CD4-positive, alpha-beta T cell treated with Interferon alpha-2 for 1 hour (primary cell): ENCODE data around the gene PCSK2.
A peak's percentile ranks its signal among the peaks of the same experiment; 100 is the strongest.

ENCODE experiments used
- DNase-seq, 2 donors: peaks; one replicate each; pipeline ENCODE4 v3.0.0-alpha.2; 2020 to 2022

The PCSK2 gene

DNA sequence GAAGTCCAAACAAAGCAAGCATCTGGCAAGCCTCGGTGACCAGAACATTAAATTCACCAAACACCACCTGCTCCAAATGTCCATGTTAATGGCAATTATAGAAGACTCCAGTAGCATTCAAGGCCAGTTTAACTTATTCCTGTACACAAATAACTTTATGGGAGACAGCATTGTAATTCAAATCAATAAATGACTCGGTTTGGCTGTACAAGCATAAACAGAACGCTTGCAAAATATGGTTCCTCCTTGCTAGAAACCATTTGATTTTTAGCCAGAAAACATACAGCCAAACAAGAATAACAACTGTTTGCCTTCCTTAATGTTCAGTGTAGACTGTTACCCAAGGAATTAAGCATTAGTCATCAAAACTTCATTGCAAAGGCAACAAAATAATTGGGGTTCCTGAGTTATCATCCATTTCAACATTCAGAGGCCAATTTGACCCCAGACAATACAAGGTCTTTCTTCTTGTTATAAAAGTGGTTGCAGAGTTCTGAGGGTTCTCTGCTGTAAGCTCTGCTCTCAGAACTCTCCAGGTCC lies 179.3 kb downstream of the PCSK2 start:
- DNase-seq = no peak

DNA sequence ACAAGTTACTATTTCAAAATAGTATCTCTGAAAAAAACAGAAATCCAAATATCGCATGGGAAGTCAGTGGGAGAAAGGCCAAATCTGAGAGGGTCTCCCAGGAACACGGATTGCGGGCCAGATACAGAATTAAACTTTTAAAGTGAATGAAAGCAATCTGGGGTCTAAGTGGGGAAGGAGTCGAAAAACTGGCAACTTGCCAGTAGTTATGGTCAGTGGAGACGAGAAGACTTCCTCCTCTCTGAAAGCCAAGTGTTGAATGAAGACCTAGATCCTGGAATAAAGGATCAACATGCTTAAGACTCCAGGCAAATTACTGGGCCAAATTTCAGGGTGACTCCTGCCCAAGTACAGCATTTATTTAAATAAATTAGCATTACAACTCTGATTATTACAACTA lies 180.7 kb downstream of the PCSK2 start:
- no peak for DNase-seq

DNA sequence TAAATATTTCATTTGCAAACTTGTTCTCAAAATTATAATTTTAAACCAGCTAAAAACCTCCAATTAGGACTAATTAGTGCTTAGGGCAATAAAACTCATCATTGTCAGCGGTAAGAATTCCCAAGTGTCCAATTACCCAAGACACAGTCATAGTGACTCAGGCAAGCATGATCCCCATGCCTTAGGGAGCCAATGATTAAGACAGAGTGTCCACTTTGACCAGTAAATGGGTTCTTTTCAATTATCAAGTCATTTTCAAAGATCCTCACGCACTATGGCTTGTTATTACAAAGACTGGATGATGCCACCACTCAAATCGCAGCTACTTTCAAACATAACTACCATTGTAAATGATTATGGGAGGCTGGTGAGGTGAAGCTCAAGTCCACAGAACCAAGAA lies 190.4 kb downstream of the PCSK2 start:
- DNase-seq = no peak

DNA sequence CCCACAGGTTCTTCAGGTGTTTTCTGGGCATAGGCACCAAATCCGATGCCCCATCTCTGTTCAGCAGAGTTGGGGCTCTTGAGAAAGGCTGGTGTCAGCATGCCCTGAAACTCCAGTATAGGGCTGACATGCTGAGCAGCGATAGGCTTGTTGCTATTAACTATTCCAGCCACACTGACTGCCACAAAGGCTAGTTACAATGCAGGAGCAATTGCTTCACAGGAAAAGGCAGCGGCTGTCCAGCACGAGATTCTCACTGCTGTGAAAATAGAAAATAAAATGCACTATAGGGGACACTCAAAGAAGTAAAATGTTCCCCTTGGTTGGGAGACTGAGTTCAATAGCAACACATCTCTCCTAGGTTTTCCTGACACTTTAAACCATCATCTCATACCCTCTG lies 191.9 kb downstream of the PCSK2 start:
- DNase-seq = no peak

DNA sequence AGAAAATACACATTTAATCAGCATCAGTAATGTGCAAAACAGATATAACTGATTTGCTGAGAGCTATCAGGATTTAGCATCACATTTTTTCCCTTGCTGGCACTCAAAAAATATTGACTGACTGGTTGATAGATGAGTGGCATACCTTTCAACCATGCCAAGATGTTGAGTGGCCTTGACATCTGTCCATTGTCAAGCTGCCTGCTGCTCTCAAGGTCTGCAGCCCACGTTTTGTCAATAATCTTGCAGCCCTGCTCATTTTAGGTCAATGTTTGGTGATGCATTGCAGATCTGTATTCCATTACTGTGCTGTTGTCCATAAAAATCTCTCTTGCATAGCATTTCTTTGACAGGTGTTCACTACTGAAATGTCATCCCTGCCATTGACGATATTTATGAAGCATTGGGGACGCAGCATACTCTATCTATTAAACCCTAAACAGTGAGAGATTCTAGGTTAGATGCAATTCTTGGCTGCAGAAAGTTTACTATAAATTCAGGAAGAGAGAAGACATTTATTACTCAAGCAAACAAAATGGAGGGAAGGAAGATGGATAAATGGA lies 192.7 kb downstream of the PCSK2 start:
- DNase-seq = no peak

DNA sequence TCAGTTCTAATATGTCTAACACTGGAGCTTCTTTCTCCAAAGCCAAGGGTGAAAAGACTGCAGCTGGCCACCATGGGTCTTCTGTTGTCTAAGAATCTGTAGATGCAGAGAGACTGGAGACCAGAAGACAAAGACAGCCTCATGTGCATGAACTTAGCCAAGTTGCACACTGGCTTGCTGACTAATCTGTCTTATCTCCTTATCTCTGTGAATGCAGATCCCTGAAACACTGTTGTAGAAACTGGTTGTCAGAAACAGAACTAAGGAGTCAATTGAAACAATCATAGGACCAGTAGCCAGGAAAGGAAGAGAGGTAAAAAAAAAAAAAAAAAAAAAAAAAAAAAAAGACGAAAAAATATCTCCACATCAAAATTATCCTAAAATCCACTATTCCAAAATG lies 194.7 kb downstream of the PCSK2 start:
- DNase-seq = no peak

DNA sequence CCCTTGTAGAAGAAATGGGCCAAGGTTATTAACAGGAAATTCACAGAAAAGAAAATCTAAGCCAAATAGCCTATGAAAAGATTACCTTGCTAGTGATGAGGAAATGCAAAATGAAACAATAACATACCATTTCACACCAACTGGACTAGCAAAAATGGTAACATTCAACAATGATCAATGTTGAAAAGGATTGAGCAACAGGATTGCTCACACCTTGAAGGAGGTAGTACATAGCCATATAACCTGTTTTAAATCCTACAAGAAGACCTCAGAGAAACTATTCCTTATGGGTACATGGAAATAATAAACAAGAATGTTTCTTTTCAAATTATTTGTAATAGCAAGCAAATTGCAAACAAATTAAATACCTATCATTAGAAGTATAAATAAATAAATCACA lies 196.9 kb downstream of the PCSK2 start:
- DNase-seq = no peak

DNA sequence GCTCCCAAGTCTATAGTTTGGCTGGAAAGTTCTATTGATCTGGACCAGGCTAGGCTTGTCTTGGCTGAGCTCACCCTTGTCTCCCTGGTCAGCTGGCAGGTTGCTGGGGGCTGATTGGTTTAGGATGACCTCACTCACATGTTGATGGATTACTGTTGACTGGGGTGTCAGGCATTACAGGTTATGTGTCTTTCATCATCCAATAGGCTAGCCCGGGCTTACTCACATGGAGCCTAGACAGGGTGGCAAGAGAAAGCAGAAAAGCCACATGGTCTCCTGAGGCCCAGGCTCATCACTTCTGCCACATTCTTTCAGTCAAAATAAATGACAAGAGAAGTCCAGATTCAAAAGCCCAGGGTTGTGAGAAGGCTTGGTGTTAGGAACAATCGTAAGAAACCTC lies 200.8 kb downstream of the PCSK2 start:
- DNase-seq = no peak

DNA sequence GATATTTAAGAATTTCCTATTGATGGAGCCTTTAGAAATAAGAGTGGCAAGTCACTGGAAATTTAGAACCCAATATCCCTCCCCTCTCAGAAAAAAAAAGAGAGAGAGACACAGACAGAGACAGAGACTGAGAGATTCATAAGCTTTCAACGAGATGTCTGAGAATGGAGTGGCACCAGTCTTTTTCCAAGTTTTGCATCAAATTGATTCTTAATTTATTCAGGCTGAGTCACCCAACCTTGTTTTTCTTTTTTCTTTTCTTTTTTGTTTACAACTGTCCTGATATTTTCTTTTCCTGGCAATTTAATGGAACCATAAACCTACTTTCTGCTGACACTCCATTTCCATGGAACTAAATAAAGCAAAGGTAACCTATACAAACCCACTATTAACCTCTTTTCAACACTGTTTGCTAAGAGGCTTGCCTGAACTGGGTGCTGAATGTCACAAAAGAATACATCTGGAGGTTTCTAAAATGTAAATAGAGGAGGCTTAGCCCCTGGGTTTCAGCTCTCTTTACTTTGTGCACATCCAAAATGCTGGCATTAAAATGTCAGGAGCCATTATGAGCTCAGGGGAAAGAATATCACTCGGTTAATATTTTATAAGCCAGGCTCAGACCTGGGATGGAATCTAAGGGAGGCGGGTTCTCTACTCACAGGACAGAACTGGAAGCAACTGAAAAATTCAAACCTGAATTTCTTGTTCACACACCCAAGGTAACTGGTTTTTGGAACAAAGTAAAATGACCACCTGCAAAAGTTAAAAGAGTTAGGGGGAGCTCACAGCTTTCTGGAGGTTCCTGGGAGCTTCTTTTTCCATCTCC lies 203.5 kb downstream of the PCSK2 start:
- DNase-seq = no peak

DNA sequence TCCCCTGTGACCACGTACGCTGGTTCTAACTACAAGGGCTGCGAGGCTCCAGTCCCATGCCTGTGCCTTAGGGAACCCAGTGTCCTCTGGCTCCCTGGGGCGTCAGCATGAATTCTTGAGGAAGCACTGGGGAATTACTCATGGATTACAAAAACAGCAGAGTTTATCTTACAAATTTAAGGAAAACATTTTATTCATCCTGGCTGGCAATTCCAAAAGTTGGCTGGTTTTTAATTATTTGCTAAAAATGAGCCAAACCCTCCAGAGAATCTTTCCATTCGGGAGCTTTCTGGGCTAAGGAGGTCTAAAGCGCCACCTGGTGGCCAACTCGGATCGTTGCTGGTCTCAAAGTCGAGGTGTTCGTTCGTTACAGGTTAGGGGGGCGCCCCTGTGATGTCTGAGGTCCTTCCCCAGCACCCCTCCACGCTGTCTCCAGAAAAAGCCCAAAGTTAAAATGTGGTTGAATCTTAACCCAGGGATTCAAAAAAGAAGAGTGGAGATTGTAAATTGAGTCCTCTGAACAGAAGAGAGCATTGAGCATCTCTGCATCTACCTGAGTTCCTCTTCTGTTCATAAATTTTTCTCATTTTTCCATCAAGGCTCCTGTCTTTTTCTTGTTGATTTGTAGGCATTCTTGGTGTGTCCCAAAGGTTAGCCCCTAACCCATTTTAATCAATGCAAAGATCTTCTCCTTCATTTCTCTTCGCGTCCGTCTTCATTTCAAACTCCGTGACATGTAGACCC lies 205.0 kb downstream of the PCSK2 start:
- peak; percentile 5 to 37 for DNase-seq

DNA sequence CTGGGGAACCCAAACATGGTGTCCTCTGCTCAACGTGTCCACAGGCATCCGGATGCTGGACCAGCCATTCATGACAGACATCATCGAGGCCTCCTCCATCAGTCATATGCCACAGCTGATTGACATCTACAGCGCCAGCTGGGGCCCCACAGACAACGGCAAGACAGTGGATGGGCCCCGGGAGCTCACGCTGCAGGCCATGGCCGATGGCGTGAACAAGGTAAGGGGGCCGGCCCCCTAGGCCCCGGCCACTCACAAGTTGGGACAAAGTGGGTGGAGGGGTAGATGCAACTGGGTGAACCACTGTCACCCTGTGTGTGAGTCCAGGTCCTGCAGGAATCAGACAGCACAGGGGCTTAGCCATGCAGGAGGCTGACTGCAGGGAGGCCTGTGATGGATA lies 209.8 kb downstream of the PCSK2 start:
- no peak for DNase-seq

DNA sequence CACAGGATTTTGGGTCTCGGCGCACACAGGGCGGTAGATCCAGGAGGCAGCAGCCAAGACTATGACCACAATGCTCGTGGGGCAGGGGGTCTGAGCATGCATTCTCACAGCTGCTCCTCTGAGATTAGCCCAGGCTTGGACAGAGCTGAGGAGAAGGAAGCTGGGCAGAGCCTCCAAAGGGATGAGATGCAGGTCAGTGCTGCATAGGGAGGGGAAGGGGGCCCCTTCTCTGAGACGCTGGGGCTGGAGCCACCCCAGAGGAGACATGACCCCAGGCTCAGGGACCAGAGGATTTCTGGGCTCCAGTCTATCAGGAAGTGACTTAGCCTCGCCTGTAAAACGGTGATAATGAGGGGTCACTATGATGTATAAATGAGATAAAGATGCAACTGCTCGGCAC lies 210.4 kb downstream of the PCSK2 start:
- no peak for DNase-seq

DNA sequence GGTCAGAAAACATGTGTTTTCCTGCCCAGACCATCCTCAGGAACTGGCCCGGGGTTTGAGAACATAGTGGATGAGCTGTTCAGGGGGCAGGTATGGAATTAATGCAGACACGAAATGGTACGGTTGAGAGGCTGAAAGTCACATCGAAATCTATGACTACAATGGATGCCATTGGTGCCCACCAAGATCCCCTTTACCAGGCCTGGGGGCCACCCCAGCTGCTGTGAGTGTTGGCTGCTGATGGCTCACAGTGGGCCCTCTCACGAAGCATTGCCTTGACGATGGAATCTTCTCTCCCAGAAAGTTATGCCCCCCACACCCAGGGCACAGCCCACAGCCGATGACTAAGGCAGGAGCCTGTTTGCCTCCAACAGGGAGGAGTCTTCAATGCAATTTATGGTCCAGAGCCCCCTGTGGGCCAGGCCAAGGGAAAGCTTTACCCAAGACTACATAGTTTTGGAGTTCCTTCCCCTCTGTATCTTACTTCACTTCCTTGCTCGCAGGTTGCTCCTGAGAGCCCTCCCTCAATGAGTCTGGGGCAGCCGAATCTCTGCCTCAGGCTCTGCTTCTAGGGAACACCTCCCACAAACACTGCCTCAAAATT lies 211.7 kb downstream of the PCSK2 start:
- DNase-seq = no peak

DNA sequence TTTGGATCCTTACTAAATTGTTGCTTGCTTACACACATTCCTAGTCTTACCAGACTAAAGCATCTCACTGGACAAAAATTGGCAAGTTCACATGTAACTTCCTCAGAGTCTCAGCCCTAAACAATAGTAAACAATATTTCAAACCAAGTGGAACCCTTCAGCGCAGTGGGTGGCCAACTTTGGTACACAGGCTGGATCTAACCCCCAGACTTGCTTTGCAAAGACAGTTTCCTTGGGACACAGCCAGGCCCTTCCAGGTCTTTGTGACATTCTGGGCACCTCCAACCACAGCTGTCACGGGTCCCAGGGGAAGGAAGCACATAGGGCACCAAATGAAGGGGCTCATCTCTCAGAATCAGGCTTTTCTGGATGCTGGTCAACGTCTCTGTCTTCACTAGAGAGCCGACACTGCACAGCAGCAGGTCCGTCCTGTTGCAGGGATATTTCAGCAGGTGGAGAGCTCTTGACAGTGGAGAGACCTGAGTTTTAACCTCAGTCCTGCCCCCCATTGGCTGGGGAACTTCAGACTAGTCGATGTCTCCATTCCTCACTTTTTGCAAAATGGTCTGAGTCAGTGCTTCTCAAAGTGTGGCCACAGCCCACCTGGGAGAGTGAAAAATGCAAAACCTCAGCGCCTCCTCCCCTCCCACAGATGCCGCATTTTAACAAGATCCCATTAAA lies 212.9 kb downstream of the PCSK2 start:
- DNase-seq = no peak

DNA sequence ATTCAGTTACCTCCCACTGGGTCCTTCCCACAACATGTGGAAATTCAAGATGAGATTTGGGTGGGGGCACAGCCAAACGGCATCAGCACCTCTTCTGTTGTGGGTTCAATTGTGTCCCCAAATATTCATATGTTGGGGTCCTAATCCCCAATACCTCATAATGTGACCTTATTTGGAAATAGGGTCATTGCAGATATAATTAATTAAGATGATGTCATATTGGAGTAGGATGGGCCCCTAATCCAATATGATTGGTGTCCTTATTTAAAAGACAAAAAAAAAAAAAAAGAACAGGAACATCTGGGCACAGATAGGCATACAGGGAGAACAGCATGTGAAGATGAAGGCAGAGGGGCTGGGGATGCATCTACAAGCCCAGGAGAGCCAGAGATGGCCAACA lies 214.9 kb downstream of the PCSK2 start:
- DNase-seq = no peak

DNA sequence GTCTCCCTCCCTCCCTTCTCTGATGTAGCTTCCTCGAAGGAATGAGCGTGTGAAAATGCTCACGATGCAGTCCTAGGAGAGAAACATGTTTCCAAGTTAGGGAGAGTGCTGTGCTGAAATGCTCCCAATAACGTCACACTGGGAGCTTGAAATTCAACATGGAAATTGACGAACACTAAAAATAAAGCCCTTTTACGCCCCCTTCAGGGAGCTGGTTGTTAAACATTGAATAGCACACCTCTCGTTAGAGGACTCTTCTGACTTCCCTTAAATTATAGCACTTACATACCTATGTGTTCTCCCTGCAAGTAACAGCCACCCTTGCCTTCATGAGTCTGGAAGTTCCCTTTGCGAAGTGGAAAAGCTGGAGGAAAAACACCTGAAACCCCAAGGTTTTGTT lies 215.7 kb downstream of the PCSK2 start:
- DNase-seq = no peak

DNA sequence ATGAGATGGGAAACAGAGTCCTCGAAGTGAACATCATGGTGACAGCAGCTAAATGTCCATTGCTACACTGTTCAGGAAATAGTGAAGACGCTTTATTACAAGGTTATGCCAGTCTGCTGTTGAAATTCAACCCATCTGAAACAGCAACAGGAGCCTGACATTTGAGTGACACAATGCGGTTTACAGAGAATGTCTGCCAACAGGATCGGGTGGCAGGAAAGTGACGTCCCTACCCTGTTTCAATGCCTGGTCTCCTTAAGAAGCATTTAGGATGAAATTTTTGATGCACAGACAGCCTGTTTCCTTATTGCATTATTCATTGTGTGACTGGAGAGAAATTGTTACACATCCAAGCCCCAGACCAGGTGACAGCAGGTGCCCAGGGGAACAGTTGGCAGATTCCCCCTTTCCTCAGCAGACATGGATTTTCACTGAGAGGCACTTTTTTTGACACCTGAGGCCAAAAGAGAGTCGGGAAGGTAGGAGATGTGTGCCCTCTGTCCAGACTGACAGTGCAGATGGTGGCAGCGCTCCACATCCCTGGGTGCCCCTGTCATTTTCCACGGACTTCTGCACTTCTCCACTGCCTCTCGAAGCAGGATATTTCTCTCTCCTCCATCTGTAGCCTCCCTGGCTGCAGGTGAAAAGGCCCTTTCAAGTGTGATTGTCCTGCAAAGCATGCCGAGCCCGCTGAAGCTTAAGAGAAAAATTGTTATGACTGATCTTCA lies 216.5 kb downstream of the PCSK2 start:
- no peak for DNase-seq

DNA sequence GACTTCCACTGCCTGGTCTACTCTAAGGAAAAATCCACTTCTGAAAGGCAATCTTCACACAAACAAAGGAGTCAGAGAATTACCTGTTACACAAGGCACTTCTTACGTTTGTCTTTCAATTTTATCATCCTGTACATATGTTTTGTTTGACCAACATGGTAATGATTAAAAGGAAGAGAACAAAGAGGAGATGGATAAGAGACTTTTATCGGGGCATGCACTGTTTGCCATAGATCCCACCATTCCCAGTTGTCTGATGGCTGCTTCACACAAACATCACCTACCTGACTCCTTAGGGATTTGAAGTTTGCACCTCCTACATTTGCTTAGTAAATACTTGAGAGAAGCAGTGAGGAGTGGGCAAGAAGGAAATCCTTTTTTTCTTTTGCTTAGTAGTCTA lies 217.3 kb downstream of the PCSK2 start:
- no peak for DNase-seq

DNA sequence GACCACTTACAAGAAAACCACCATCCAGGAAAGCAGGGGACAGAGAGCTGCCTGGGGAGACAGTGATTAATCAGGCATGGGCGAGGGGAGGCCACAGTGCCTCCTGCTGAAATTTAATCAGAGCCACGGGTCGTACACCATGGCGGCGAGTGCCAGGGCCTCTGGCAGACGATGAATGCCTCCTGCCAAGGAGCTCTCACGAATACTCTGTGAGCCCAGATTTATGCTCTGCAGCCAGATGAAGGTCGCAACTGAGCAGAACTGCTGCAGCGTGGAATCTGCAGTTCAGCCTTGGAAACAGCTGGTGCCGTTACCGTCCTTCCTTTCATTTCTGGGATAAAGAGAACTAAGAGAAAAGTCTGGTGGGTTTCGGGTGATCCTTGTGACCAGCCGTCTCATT lies 218.7 kb downstream of the PCSK2 start:
- no peak for DNase-seq

DNA sequence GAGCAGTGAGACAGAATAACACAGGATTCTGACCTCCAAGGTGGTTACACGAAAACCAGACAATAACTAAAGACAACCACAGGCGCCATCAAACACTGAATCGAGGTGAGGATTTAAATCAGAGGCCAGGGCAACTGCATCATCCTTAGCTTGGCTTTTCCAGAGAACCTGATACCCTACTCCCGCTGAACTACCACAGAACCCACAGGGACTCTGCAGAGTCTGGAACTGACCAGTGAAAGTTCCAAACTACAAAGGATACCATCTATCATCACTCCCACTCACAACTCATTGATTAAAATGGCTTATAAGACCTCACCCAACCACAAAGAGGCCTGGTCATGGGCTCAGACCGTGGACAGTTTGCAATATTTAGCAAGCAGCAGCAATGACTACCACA lies 219.3 kb downstream of the PCSK2 start:
- DNase-seq = no peak

DNA sequence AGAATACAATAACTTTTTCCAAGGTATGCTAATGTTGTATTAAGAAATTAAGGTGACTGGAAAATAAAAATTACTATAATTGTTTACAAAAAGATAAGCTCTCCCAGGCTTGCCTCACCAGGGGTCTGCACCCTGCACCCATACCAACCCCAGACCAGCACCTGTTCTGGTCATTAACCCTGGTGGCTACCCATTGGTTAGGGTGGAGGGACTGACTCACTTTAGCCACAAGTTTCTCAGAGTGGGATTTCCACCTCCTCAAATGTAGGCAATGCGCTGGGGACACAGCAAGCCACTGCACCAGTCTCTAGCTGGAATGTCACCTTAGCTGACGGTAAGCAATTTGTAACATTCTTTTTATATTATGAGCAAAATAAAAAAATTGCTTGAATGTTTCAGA lies 221.2 kb downstream of the PCSK2 start:
- no peak for DNase-seq

DNA sequence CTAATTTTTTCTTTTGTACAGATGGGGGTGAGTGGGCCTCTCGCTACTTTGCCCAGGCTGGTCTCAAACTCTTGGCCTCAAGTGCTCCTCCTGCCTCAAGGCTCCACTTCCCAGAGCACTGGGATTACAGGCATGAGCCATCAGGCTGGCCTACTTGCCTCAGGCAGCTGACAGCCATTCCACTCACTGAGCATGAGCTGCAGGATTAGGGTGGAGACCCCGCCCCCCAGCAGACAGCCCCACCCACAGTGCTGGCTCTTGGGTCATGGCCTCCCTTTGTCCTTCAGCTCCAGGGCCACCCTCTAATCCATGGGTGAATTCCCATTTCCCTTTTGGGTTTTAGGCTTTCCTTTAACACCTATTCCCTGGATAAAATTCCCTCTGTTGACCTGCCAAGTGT lies 222.2 kb downstream of the PCSK2 start:
- no peak for DNase-seq
